NOMO-1 treated with DMSO at 0.1 percent for 48 hours (cell line): ENCODE results near the gene UBE2A.
A peak's percentile ranks its signal among the peaks of the same experiment; 100 is the strongest.

Experiments
- DNase-seq: peaks from one replicate; lab custom pipeline; 2025; ENCODE audit not compliant: unreplicated experiment; lab: John Stamatoyannopoulos, UW

UBE2A gene

DNA sequence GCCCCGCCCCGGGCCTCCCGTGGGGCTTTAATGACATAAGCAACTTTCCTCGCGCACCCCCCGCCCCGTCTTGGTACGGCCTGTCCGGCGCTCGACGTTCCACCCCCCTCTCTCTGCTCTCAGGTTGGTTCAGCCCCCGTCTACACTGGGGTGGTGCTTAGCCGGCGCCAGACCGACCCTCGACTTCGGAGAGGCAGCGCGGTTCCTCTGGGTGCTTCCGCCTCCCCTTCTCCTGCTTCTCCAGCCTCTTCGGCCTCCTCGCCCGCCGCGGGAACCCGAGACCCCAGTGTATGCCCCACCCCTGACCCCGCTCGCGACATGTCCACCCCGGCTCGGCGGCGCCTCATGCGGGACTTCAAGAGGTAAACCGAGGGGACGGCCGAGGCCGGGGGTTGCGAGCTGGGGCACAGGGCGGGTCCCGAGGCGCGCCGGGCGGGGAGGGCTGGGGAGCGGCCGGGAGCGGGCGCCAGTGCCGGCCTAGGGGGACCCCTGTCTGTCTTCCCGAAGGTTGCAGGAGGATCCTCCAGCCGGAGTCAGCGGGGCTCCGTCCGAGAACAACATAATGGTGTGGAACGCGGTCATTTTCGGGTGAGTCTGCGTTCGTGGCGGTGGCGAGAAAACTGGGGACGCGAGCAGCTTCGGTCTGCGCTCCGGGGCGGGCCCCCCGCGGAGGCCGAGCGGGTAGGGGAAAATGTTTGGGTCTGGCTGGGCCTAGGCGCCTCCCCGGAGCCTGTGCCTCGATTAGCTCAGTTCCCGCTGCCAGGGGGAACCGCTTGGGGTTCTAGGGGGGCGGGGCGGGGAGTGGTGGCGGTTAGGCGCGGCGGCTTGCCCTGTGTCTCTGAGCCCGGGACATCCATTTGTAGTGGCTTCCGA lies at the start of gene UBE2A:
Gene UBE2A (plus strand): TSS at position 170 of the 873 bp plus-strand sequence. CDS start 149 bp downstream, at position 319.
- DNase-seq = peak; percentile 76

DNA sequence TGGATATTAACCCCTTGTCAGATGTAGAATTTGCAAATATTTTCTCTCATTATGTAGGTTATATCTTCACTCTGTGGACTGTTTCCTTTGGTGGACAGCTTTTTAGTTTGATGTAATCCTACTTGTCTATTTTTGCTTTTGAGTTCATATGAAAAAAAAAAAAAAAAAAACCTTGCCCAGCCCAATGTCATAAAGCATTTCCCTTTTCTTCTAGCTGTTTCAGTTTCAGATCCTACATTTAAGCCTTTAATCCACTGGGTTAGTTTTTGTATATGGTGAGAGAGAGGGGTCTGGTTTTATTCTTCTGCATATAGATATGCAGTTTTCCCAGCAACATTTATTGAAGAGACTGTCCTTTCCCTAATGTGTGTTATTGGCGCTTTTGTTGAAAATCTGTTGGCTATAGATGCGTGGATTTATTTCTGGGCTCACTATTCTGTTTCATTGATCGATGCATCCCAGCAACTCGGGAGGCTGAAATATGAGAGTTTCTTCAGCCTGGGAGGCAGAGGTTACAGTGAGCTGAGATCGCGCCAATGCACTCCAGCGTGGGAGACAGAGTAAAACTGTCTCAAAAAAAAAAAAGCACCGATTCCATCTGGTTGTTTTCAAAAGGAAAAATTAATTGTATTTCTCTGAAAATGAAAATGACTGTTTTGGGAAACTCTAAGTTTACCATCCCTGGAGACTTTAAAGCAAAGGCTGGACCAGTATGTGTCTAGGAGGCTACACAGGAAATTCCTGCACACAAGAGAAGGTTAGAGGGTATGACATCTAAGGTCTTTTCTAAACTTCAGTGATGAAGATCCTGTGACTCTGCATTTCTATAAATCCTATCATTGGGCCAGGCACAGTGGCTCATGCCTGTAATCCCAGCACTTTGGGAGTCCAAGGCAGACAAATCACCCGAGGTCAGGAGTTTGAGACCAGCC lies 44.8 kb upstream of the UBE2A start:
- peak; percentile 83 for DNase-seq

DNA sequence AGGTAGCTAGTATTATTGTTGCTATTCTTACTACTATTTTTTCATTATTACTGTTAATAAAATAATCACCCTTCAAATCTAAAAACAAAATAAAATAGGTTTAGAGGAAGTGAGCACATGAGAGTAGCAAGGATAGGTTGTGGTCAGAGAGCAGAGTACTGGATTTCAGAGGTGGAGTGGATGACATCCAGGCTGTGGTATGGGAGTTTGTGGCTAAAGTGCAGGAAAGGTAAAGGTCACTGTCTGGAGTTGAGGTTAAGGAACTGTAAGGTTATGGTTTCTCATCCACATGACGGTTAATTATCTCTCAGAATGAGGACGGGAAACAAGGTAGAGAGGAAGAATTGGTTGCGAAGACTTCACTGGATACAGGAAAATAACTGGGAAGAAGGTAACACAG lies 36.9 kb upstream of the UBE2A start:
- DNase-seq = no peak

DNA sequence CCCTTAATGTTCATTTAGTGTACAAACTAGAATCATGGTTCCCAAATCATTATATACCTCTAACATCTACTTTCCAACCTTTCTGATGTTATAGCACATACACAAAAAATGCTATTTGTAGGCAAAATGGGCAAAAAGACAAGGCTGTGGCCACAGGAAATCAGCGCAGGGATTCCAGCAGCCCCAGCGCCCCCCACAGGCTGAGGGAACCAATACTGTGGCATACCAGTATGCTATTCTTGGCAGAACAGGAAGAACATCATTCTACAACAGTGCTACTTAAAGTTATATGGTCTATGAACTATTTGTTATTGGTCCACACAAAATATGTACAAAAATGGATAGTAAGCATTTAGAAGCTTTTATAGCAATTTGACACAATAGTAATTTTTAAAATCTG lies 34.5 kb upstream of the UBE2A start:
- DNase-seq = peak; percentile 8

DNA sequence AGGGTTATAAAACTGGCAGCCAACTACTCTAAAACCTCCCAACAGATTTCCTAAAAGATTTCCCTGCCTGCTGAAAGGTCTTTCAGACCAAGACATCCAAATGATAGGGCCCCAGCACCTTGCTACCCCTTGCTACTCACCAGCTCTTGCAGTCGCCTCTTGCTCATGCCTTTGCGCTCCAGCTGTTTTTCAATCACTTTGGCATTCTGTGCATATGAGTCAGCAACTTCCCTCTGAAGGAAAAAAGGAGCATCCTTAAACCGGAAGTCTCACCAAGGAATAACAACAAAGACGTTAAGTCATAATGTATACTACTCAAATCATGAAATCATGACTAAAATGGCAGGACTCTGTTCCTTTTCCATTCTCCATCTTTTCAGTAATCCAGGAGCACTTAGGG lies 33.2 kb upstream of the UBE2A start:
- no peak for DNase-seq

DNA sequence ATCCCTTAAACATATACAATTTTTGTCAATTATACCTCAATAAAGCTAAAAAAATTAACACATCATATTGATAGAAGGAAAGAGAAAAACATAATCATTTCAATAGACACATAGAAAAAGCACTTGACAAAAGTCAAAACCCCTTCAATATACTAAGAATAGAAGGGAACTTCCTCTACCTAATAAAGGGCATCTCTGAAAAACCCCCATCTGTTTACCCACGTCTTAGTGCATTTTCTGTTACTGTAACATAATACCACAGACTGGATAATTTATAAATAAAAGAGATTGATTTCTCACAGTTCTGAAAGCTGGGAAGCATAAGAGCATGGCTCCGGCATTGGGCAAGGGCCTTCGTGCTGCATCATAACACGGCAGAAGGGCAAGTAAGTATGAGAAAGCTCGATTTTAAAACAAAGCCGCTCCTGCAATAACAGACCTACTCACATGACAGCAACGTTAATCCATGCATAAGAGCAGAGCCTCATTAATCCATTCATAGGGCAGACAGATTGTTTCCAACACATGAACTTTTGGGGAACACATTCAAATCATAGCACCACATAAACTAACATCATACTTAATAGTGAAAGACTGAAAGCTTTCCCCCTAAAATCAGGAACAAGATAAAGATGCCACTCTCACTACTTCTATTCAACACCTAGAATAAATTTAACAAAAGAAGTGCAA lies 24.9 kb upstream of the UBE2A start:
- no peak for DNase-seq

DNA sequence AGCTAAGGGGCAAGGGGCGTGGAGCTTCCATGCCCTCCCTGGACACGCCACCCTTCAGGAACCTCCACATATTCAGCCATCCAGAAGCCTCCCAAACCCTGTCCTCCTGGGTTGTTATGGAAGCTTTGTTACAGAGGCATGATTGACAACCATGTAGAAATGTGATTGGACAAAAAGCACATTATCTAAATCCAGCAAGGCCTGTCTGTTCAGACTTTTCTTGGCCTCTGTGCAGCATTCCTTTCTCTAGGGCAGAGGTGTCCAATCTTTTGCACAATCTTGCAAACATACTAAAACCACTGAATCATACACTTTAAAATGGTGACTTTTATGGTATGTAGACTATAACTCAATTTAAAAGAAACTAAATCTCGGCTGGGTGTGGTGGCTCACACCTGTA lies 21.9 kb upstream of the UBE2A start:
- no peak for DNase-seq

DNA sequence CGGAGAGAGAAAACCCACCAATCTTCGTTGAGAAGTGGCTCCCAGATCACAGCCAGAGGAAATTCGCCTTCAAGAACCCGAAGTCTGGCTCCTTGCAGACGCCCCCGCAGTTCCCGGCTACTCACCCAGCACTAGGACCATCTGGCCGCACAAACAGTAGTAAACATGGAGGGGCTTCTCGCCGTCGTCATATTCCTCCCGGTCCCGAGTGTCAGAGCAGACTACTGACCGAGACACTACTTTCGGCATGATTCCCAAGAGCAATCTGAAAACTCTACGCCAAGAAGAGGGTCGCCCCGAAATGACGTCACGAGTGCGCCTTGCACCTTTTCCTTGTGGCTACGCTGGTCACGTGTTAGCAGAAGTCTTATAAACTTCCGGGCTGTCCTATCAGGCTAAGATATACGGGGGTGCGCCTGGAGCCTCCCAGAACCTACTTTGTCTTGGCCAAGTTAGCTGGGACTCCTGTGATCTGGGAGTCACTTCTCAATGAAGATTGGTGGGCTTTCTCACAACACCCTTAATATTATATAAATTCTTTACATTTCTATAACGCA lies 9.2 kb upstream of the UBE2A start, which contains the start of gene STEEP1:
Gene STEEP1 (minus strand): TSS at position 303 of the 557 bp plus-strand sequence. CDS start 54 bp downstream, at position 249.
- peak; percentile 97 for DNase-seq

DNA sequence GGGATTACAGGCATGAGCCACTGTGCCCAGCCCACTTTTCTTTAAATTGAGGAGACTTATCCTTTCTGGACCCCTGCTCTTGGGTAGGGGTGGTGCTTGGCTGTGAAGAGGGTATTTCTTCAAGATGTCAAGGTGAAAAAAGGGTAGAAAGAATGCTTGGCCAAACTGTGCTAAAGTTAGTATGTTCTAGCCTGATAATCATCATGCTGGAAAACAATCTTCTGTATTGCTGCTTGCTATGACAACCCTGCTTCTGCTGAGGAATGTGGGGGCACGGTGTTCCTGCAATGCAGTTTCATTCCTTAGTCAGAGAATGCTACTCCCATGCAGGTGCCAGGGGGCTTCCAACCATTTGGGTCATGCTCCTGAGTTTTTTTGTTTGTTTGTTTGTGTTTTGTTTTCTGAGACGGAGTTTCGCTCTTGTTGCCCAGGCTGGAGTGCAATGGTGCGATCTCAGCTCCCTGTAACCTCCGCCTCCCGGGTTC lies 4.0 kb upstream of the UBE2A start:
- no peak for DNase-seq

DNA sequence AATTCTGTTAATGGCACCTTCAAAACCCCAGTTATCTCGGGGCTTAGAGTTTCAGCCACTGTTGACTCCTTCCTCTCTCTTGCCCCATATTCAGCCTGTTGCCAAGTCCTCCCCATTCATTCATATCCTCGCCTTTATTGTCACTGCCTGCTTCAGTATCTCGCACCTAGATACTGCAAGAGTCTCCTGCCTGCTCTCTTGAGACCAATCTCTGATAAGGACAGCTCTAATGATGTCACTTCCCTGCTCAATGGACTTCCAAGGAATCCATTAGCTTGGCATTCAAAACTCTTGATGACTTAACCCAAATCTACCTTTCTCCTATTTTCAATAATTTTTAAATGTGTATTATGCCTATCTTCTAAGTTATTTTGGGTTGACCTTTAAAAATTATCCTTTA lies 1.1 kb upstream of the UBE2A start:
- DNase-seq = no peak

DNA sequence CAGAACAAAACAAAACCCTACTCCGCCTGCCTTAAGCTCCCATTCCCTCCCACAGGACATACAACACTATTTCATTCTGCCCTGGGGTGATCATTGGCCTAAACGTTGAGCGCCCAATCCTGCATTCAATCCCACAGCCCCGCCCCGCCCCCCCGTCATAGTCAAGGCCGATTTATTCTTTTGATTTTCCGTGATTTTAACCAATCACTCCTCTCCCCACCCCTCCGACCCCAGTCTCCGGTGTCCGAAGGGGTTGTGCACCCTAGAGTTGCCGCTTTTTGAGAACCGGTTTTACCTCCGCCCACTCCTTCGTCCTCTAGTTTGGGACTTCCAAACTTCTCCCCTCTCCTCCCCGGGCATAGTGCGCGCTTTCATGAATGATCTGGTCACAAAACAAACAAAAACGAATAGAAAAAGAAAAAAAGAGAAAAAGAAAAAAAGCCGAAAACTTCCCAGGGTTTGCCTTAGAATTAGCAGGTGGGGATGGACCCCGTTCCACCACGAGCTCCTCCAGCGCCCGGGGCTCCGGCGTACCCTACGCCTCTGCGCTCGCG lies 446 bp upstream of the UBE2A start:
- peak; percentile 5 for DNase-seq

DNA sequence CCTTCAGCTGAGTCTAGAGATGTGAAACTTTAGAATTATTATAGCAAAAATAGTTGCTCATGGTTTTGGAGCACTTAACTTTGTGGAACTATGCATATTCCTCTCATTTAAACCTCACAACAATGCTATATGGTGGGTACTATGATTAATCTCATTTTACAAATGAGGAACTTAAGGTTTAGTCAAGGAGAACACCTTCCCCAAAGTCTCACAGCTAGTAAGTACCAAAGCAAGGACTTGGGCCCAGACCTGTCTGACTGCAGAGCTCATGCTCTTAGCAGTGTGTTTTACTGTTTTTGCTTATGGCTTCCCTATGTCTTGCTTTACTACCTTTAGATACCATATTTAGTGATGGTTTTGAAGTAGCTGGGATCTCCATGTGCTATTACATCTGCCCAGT lies 5.1 kb downstream of the UBE2A start:
- no peak for DNase-seq

DNA sequence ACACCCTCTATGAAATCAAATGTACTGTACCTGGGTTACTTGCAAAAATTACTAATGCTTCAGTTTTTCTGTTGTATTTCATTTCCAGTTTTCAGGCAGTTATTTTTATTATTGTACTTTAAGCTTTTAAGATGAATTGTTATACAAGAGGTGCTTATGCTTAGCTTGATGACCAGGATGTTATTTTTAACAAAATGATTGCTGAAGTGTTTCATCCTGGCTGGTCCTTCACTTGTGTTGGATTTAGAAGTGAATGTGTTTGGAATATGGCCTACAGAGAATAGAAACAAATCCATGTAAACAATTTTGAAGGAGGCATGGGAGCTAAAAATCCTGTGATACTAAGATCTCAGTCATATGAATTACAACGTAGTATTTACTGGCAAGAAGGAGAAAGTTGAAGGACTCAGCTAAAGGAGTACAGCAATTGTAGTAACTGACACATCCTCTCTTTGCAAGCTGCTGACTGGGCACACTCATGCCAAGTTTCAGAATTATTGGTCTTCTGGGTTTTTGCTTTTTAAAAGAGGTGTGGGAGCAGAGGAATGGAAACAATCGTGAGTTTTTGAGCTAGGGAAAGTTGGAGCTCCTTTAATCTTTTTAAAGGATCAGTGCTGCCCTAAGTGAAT lies 9.2 kb downstream of the UBE2A start:
- DNase-seq = no peak

DNA sequence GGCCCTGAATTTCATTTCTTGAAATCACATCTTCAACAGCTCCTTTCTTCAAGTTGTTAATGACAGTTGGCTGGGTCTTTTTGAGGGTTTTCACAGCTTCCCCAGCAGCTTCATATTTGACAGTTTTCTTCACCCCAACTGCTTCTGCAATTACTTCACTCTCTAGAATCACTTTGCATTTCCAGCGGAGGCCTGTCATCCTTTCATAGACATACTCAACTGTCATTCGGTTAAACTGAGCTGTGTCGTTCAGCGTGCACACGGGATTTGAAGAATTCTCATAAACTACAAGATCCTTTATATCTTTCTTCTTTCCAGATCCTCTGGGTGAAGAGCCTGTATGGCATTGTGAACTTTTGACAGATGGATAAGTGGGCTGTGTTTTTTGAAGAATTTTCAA lies 15.4 kb downstream of the UBE2A start:
- no peak for DNase-seq

DNA sequence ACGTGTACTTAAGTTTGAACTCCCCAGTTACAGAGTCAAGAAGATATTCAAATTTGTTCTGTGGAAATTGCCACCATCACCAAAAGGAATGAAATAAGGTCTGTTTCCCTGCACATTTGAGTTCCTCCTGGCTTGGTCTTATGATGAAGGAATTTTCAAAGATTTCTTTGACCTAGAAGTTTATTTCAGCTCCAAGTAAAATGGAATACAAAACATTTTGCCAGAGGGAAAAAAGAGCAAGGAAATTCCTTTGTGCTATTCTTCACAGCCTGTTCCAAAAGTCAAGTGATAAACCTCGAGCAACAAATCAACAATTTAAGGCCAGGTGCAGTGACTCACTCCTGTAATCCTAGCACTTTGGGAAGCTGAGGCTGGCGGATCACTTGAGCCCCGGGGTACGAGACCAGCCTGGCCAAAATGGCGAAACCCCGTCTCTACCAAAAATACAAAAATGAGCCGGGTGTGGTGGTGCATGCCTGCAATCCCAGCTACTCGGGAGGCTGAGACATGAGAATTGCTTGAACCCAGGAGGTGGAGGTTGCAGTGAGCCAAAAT lies 28.4 kb downstream of the UBE2A start:
- DNase-seq = no peak

DNA sequence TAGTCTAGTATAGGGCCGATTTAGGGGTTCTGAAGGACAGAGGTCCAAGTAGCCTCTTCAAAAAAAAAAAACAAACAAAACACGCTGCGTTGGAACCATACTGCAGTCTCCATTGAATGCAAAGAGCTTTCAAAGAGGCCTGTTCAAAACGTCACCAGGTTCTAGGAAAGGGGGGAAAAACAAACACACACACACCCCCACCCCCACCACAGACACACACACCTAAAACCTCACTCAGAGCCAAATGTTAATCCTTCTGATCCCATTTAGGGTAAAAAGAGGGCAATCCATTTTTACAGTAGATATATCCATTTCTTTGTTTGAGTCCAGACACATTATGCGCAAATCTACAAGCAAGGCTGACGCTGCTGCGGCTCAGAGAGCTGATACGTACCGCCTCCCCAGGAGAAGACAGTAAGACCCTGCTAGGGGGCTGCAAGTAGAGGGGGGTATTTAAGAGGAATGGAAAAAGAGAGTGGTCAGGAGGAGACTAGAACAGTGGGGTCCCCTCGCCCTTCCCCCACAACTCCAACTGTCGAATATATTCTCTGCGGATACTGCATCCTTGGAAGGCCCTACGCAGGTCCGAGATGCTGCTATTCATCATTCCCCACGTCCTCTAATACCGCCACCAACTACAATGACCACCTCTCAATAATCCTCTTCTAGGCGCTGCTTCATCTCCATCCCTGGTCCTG lies 30.6 kb downstream of the UBE2A start:
- DNase-seq = no peak

DNA sequence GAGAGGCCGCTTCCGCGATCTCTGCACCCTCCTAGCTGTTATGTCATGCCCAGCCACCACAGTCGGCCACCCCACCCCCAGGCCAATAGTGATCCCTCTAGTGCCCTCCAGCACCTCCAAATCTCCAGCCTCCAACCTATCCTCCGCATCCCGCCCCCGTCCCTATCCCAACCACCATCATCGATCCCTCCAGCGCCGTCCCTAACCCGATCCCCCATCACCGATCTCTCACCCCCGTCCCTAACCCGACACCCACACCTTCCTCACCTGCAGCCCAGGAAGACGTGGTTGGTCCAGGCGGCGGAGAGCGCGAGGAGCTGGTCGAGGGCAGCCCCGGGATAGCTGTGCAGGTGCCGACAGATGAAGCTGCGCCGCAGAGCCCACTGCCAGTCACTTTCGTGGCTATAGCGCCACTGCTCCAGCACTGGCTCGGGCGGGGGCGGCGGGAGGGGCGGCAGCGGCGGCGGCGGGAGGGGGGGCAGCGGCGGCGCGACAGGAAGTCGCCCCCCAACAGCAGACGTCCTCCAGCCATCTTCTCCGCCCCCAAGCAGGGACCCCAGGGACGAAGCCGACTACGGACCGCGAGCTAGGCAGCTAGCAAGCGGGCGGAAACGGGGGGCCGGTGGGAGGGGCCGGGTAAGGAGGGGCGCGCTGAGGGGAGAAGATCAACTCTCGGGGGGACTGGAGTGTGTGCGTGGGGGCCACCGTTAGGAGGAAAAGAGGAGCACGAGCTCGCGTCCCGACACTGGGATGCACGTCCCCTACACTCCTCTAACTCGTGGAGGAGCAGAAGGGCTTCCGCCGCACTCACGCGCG lies 31.3 kb downstream of the UBE2A start:
- no peak for DNase-seq
